Loucy (cell line): ENCODE results near the gene UBE3C.

Experiments
- H2AFZ ChIP-seq: fragments of 200-600 bp; sonication (generic); 2 replicates; pipeline ENCODE4 v1.6.0; 2016; ENCODE audit warnings: antibody characterized with exemption, mild to moderate bottlenecking, low read length, moderate library complexity
- H3F3A ChIP-seq: fragments of 200-600 bp; 2 replicates; pipeline ENCODE4 v1.6.0; 2016; ENCODE audit warnings: antibody characterized with exemption, low read depth, mild to moderate bottlenecking
- H3K27me3 ChIP-seq: fragments of 200-600 bp; sonication (generic); 2 replicates; pipeline ENCODE4 v1.6.1; 2014; ENCODE audit warnings: low read length, mild to moderate bottlenecking; ENCODE audit not compliant: insufficient read depth, poor library complexity, severe bottlenecking
- H3K36me3 ChIP-seq: fragments of 200-600 bp; sonication (generic); 2 replicates; pipeline ENCODE4 v1.6.1; 2016; ENCODE audit warnings: low read length; ENCODE audit not compliant: insufficient read depth
- H3K4me1 ChIP-seq: fragments of 200-600 bp; sonication (generic); 2 replicates; pipeline ENCODE4 v1.5.1; 2014; ENCODE audit warnings: low read length, mild to moderate bottlenecking; ENCODE audit not compliant: insufficient read depth, poor library complexity, severe bottlenecking
- H3K4me2 ChIP-seq: fragments of 200-600 bp; sonication (generic); 2 replicates; pipeline ENCODE4 v1.6.0; 2014; ENCODE audit warnings: antibody characterized with exemption, low read length, low read depth, mild to moderate bottlenecking; ENCODE audit not compliant: poor library complexity, severe bottlenecking
- H3K4me3 ChIP-seq: fragments of 200-600 bp; sonication (generic); 2 replicates; pipeline ENCODE4 v1.5.1; 2014; ENCODE audit warnings: low read length, mild to moderate bottlenecking, mixed read lengths; ENCODE audit not compliant: poor library complexity, severe bottlenecking
- H3K79me2 ChIP-seq: fragments of 200-600 bp; sonication (generic); 2 replicates; pipeline ENCODE4 v1.6.1; 2014; ENCODE audit warnings: low read length; ENCODE audit not compliant: insufficient read depth
- H3K9ac ChIP-seq: fragments of 200-600 bp; sonication (generic); 2 replicates; pipeline ENCODE4 v1.6.0; 2014; ENCODE audit warnings: mild to moderate bottlenecking, low read depth, low read length, moderate library complexity; ENCODE audit not compliant: poor library complexity, severe bottlenecking
- H3K9me2 ChIP-seq: fragments of 200-600 bp; sonication (generic); replicated peaks from 2 replicates; pipeline ENCODE4 v1.6.1; 2016; ENCODE audit warnings: low read depth, low read length, mixed read lengths
- H3K9me3 ChIP-seq: fragments of 200-600 bp; sonication (generic); 2 replicates; pipeline ENCODE4 v1.6.1; 2014; ENCODE audit warnings: mild to moderate bottlenecking, antibody characterized with exemption, low read length, low read depth; ENCODE audit not compliant: insufficient read depth
- H4K20me1 ChIP-seq: fragments of 200-600 bp; sonication (generic); 2 replicates; pipeline ENCODE4 v1.6.0; 2014; ENCODE audit warnings: antibody characterized with exemption, low read length, mild to moderate bottlenecking; ENCODE audit not compliant: insufficient read depth, poor library complexity, severe bottlenecking
- CTCF ChIP-seq: fragments of 200-600 bp; sonication (generic); conservative IDR thresholded peaks from 2 replicates; pipeline ENCODE4 v1.5.1; 2014; ENCODE audit warnings: mild to moderate bottlenecking, antibody characterized with exemption, low read length
- EZH2phosphoT487 ChIP-seq: fragments of 200-600 bp; IDR thresholded peaks from 2 replicates; pipeline ENCODE4 v1.6.1; 2018; ENCODE audit warnings: antibody characterized with exemption, mild to moderate bottlenecking, moderate library complexity, borderline replicate concordance

The UBE3C gene

GRCh38 chr7:157125376-157126223 lies 13.1 kb upstream of the UBE3C start:
- Histone ChIP-seq H3F3A (no peaks in the 10 kb centered on the region), H3K36me3 (no peaks in the 10 kb centered on the region), H3K79me2 (no peaks in the 10 kb centered on the region), H3K4me1 (no peaks in the 10 kb centered on the region), H4K20me1 (no peaks in the 10 kb centered on the region), H3K27me3 (no peaks in the 10 kb centered on the region), H3K9me3 (no peaks in the 10 kb centered on the region), H3K4me3 (no peak overlapping the region), H3K9ac (no peak overlapping the region), H3K4me2 (no peak overlapping the region), H2AFZ (no peak overlapping the region), H3K9me2 (no peaks in the 10 kb centered on the region)
- TF ChIP-seq CTCF (no peak), EZH2phosphoT487 (no peak)

- no peaks in the 10 kb centered on the region for H3K79me2 ChIP-seq
- no peak overlapping the region for H3K4me2 ChIP-seq
- no peak overlapping the region for H3K9ac ChIP-seq
- no peaks in the 10 kb centered on the region for H3K4me1 ChIP-seq
- H2AFZ ChIP-seq, result no peak overlapping the region
- H3K36me3 ChIP-seq, result no peaks in the 10 kb centered on the region
- H3F3A ChIP-seq, result no peaks in the 10 kb centered on the region
- H3K27me3 ChIP-seq, result no peaks in the 10 kb centered on the region
- no peak overlapping the region for H3K4me3 ChIP-seq
- no peaks in the 10 kb centered on the region for H4K20me1 ChIP-seq
- no peak for TF ChIP-seq EZH2phosphoT487
- H3K9me3 ChIP-seq, result no peaks in the 10 kb centered on the region
- no peaks in the 10 kb centered on the region for H3K9me2 ChIP-seq
These were observed 11.8 kb upstream of the UBE3C start for GRCh38 chr7:157126921-157127320.

- Histone ChIP-seq H3K4me2 (no peak overlapping the region), H3K9me2 (no peaks in the 10 kb centered on the region), H3K79me2 (no peaks in the 10 kb centered on the region), H3K36me3 (no peaks in the 10 kb centered on the region), H4K20me1 (no peaks in the 10 kb centered on the region), H3K4me1 (no peaks in the 10 kb centered on the region), H3K4me3 (no peak overlapping the region), H3F3A (no peaks in the 10 kb centered on the region), H3K27me3 (no peaks in the 10 kb centered on the region), H3K9ac (no peak overlapping the region), H2AFZ (no peak overlapping the region), H3K9me3 (no peaks in the 10 kb centered on the region)
- TF ChIP-seq EZH2phosphoT487 (no peak), CTCF (no peak)
These were observed 9.5 kb upstream of the UBE3C start for GRCh38 chr7:157129200-157129599.
